GM13977 (cell line): Measurements from ENCODE around the gene SH3BP4.

Source experiments
- DNase-seq: peaks from one replicate; pipeline ENCODE4 v3.0.0; 2012; ENCODE audit warnings: low spot score
- in situ Hi-C: fragments of 300-500 bp; cut with MboI; formaldehyde crosslinking; loops from one replicate; pipeline ENCODE4 v1.12.0; 2022; ENCODE audit warnings: low sequenced_read_pairs, low pct_unique_long_range_greater_than_20kb, mixed read lengths, inconsistent platforms; ENCODE audit not compliant: unreplicated experiment
- TF ChIP-seq, protein P1 (sequence below): IDR thresholded peaks from 2 replicates; pipeline ENCODE4 v1.5.1; 2012; ENCODE audit warnings: mild to moderate bottlenecking, control low read depth; ENCODE audit not compliant: insufficient read depth; ENCODE audit errors: extremely low read depth, missing control alignments

The SH3BP4 gene

DNA sequence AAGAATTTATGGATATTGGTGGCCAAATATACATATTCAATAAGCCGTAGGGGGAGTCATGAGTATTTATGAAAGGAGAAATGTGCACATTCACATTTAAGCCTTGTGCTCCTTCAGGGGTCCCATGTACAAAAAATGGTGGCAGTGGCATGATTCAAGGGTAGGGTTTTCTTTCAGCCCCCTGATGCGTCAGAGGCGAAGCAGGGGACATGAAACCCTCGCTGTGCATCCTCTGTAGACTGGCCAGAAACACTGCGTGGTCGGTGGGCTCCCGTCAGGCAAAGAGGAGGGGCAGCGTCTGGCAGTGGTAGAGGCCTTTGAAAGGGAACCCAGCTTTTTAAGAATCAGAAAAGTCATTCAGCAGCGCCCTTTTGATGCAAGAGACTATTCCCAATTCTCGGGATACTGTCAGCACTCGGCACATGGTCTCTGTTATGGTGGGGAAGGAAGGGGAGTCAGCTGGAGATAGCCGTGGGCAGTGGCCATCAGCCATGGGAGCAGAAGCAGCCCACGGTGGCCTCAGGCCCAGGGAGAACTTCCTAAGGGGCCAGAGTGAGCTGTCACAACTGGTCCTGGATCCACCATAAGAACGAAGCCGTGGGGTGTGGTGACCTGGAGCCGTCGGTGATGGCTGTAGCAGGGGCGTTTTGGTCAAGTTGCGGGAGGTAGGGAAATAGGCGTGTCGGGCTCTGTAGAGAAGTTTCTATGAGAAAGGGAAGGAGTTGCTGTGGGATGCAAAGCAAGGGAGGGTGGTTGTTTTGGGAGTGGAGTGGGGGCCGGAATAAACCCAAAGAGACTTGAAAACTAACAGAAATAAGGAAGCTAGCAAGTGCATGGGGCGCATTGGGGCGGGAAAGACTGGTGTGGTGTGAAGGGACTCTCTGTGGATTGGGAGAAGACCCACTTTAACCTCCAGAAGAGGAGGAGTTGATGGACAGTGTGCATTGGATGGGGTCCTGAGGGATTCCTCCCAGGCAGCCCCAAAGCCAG, 95.6 kb downstream of the SH3BP4 start:
- TF ChIP-seq, protein P1, sequence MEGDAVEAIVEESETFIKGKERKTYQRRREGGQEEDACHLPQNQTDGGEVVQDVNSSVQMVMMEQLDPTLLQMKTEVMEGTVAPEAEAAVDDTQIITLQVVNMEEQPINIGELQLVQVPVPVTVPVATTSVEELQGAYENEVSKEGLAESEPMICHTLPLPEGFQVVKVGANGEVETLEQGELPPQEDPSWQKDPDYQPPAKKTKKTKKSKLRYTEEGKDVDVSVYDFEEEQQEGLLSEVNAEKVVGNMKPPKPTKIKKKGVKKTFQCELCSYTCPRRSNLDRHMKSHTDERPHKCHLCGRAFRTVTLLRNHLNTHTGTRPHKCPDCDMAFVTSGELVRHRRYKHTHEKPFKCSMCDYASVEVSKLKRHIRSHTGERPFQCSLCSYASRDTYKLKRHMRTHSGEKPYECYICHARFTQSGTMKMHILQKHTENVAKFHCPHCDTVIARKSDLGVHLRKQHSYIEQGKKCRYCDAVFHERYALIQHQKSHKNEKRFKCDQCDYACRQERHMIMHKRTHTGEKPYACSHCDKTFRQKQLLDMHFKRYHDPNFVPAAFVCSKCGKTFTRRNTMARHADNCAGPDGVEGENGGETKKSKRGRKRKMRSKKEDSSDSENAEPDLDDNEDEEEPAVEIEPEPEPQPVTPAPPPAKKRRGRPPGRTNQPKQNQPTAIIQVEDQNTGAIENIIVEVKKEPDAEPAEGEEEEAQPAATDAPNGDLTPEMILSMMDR, result no peak
- in situ Hi-C loops, result no loop called here

DNA sequence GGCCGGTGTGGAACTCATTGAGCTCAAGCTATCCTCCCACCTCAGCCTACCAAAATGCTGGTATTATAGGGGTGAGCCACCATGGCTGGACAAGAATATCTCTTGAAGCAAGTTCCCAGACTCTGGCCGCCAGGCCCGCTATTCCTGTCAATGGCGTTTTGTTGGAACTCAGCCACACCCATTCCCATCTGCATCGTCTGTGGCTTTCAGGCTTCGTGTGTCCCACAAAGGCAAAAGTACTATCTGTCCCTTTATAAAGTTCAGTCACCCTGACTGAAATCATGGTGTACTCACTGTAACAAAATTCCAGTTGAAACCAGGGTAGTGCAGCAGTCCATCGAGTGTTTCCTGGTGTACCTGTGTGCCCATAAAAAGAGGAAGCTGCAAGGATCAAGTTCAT, 96.7 kb downstream of the SH3BP4 start:
- TF ChIP-seq, protein P1, result no peak
- no peak for DNase-seq
- in situ Hi-C loops, result no loop called here

More for the DNA sequence above, 95.6 kb downstream of the SH3BP4 start:
- DNase-seq, result no peak

DNA sequence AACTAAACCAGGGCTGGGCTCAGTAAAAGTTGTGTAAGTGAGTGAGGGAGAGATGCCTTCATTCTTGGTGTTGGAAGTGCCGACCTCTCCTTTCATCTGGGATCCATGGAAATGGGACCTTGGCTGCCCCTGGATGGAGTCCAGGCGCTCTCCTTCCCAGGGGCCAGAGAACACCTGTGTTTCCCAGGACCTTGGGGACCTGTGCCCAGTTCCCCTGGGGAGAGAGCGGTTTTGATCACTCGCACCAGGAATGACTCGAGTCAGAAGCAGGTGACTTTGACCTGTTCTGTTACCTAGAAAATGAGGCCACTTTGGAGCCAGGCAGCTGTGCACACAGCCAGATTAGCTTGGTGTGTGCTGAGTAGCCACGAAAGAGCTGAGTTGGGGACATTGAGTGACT, 97.3 kb downstream of the SH3BP4 start:
- in situ Hi-C loops, result no loop called here
- no peak for DNase-seq
- TF ChIP-seq, protein P1, result no peak

DNA sequence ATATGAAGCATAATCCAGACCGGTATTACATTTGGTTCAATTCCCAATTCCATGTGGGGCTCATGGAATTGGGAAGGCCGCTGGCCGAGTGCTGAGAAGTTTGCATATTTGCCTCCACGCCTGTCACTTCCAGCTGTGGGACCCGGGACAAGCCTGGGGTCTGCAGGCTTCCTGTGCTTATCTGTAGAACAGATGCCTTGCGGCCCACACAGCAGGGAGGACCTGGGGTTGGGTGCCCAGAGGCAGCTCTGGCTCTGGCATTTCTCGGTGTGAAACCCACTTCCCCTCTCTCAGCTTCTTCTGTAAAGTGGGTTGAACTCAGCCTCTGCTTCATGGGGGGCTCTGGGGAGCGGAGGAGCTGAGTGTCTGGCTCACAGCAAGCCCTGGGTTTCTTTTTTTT, 97.9 kb downstream of the SH3BP4 start:
- DNase-seq, result no peak
- in situ Hi-C loops, result no loop called here
- TF ChIP-seq, protein P1, result no peak

DNA sequence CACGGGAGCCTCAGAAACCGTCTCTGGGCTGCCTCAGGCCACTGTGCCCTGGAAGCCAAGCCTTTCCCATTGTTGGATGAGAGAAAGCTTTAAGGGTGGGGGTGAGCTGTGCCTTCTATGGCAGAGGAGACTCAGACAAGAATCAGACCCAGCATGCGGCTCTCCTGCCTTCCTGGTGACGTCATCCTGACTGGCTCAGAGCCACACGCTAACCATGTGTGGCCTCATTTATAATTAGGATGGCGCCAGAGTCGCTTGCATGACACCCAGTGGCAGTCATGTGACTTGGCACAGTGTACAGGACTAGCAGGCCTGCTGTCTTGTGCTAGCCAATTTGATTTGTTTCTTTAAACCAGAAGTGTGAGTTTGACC, 99.1 kb downstream of the SH3BP4 start:
- TF ChIP-seq, protein P1, result no peak
- in situ Hi-C loops, result no loop called here
- DNase-seq, result no peak

DNA sequence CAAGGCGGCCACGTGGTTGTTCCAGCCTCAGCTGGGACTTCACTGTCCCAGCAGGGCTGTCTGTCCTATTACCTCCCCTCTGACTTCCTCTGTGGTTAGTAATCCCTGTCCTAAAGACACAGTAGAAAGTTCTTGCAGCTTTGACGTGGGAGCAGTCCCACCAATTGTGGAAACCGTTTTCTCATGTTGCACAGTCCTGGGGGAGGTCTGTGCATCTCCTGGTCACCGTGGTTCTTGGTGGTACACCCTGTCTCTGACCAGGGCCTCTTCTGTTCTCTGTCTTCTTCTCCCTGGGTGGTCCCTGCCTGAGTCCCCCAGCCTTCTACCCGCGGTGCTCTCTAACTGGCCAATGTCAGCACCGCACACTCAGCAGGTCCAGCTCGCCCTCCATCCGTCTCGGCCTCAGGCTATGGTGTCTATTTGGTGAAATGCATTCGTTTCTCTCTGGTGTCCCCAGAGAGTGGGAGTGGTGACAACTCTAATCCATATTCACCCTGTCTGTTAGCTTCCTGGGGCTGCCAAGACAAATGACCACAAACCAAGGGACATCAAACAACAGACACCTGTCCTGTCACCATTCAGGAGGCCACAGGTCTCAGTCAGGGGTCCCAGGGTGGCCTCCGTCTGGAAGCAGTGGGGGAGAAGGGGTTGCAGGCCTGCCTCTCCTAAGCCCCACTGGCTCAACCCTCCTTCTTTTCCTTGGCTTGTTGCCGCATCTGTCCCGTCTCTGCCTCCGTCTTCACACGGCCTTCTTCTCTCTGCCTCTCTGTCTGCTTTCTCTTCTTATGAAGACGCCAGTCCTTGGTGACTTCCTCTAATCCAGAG, 99.8 kb downstream of the SH3BP4 start:
- in situ Hi-C loops, result no loop called here
- DNase-seq, result no peak
- TF ChIP-seq, protein P1, result no peak
